NCI-H748 (cell line): ENCODE measurements around the gene ARHGAP21.
"Not testable (repeated sequence)": the region's sequence is repeated elsewhere in the genome, so short reads cannot be mapped to it uniquely, and the experiment has no call there.

Source experiments
- DNase-seq: peaks from one replicate; lab custom pipeline; 2025; ENCODE audit not compliant: unreplicated experiment; lab: John Stamatoyannopoulos, UW

The ARHGAP21 gene

DNA sequence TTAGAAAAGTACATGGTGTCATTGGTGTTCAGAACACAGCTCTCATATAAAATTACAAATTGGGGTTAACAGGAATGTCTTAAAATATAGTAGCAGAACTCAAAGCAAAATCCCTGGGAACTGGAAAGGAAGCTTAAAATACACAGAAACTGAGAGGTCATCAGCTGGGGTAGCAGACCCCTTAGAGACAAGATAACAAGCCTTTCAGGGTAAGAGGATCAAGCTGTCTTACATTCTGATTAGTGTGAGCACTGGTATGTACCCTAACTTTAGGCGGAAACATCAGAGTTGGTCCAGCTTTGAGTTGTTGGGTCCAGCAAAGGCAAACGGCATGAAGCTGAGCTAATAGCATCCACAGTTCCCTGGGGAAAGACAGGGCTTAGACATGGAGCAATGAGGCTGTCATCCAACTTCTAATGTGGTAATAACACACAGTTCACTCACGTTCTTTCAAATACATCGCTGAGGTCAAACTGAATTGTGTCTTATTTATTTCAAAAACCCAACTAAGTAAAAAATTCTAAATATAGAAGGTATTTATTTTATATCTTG is 32.6 kb downstream of the ARHGAP21 start:
- DNase-seq = no peak

GRCh38 chr10:24685958-24686540 is 37.6 kb downstream of the ARHGAP21 start:
- no peak for DNase-seq

GRCh38 chr10:24683554-24683953 is 40.1 kb downstream of the ARHGAP21 start:
- DNase-seq = no peak

GRCh38 chr10:24681572-24682088 is 42.1 kb downstream of the ARHGAP21 start:
- no peak for DNase-seq

DNA sequence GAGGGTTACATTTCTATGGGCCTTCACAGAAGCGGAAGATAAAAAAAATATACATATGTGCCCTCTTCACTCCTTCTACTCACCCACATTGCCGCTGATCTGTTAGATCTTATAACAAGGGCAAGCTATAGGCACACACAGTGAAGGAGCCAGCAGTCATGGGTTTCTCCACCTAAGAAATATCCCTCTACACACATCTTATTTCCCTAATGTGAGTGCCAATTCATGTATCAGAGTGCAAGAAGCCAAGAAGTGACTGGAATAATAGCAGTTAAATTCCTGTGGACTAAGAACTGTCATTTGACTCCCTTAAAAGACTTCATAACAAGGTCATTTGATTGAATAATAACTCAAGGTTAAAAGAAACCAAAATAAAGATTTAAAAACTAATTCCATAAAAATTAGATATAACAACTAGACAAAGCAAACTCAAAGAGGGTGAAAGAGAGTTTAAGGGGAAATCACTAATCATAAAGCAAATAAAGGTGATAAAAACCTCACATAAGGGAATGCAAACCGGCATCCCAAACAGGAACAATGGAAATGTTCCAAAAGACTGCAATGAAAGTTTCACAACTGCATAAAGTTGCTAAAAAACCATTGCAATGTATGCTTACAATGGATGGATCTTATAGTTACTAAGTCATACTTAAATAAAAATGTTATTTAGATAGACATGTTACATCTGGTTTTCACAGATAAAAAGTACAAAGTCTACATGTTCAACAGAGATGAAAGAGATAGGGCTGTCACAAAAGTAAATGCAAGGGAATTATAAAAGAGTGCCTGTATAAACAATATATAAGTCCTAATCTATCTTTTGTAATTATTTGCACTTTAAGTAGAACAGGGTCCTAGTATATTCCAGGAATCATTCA is 42.8 kb downstream of the ARHGAP21 start:
- DNase-seq = no peak

DNA sequence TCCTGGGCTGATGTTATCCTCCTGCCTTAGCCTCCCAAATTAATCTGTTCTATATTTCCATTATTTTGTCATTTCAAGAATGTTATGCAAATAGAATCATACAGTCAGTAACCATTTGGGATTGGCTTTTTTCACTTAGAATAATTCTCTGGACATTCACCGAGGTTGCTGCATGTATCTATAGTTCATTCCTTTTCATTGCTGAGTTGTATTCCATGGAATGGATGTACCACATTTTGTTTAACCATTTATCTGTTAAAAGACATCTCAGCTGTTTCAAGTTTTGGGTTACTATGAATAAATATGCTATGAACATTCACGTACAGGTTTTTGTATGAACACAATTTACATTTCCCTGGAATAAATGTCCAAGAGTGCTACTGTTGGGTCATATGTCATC is 44.9 kb downstream of the ARHGAP21 start:
- DNase-seq = no peak

DNA sequence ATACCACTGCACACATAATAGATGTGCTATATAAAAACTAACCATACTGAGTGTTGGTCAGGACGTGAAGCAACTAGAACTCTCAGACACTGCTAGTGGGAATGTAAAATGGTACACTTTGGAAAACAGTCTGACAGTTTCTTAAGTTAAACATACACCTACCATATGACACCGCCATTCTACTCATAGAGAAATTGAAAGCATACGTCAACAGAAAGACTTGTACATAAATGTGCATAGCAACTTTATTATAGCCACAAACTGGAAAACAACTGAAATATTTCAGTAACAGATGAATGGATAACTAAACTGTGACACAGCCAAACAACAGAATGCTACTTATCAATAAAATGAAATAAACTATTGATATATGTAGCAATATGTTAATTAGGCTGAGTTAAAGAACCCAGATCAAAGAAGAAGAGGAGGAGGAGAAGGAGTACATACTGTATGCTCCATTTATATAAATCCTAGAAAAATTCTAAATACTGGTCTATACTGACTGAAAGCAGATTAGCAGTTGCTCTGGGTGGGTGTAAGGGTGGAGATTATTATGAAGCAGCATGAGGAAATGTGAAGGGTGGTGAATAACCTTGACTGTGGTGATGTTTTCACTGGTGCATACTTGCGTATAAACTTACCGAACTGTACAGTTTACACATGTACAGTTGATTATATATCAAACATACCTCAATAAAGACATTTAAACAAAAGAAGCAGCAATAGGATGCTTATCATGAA is 48.6 kb downstream of the ARHGAP21 start:
- no peak for DNase-seq

GRCh38 chr10:24670964-24671670 is 52.6 kb downstream of the ARHGAP21 start:
- DNase-seq = no peak

GRCh38 chr10:24669285-24669852 is 54.3 kb downstream of the ARHGAP21 start:
- DNase-seq = peak; percentile 7

DNA sequence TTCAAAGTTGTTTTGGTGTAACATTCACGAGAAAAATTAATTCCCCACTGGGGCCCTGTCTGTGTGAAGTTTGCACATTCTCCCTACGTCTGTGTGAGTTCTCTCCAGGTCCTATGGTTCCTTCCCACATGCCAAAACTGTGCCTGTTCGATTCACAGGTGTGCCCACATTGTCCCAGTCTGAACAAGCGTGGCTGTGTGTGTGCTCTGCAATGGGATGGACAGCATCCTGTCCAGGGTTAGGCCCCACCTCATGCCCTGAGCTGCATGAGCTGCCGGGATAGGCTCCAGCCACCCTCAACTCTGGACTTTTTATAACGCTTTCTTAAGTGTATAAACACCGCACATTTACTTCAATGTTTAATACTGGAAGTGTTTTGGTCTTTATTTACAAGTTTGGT is 55.4 kb downstream of the ARHGAP21 start:
- no peak for DNase-seq

- no peak for DNase-seq
Observed at GRCh38 chr10:24664991-24665390, 58.7 kb downstream of the ARHGAP21 start.

DNA sequence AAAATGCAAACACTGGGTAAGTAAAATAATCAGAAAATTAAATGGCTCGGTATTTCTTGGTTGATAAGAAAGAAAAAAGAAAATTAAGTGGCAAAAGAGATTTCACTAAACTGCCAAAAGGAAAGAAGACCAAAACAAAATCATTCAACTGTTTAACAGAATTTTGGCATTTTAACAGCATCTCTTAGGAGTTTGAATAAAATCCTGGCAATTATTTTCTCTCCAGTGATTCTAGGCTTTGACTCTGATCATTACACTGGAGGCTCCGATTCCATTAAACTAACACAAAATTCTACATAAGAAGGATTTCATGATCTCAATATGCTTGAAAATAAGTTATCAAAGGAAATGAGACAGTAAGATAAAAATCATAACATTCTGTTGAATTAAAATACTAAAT is 62.3 kb downstream of the ARHGAP21 start:
- DNase-seq = no peak

- DNase-seq = not testable (repeated sequence)
Observed at GRCh38 chr10:24658319-24658718, 65.4 kb downstream of the ARHGAP21 start.

DNA sequence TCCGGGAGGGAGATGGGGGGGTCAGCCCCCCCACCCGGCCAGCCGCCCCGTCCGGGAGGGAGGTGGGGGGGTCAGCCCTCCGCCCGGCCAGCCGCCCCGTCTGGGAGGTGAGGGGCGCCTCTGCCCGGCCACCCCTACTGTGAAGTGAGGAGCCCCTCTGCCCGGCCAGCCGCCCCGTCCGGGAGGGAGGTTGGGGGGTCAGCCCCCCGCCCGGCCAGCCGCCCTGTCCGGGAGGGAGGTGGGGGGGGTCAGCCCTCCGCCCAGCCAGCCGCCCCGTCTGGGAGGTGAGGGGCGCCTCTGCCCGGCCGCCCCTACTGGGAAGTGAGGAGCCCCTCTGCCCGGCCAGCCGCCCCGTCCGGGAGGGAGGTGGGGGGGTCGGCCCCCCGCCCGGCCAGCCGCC is 67.4 kb downstream of the ARHGAP21 start:
- DNase-seq = not testable (repeated sequence)

DNA sequence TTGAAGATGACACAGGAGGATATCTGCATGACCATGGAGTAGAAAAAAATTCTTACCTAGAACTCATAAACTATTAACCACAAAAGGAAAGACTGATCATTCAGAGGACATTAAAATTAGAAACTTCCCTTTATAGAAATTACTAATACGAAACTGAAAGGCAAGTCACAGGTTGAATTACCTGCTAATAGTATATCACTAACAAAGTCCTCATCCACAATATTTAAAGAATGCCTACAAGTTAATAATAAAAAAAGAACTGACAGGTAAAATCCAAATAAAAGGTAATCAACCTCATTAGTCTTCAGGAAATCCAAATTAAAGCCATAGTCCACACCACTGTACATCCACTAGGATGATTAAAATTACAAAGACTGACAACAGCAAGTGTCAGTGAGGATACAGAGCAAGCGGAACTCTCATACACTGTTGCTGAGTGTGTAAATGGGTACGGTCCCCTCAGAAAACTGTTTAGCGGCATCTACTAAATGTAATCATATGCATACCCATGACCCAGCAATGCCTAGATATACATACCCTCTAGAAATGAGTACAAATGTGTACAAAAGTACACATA is 71.2 kb downstream of the ARHGAP21 start:
- DNase-seq = no peak

- DNase-seq = no peak
Observed at GRCh38 chr10:24651923-24652322, 71.8 kb downstream of the ARHGAP21 start.

GRCh38 chr10:24650669-24651391 is 72.9 kb downstream of the ARHGAP21 start:
- DNase-seq = no peak

GRCh38 chr10:24645784-24646183 is 77.9 kb downstream of the ARHGAP21 start:
- no peak for DNase-seq

GRCh38 chr10:24645022-24645421 is 78.7 kb downstream of the ARHGAP21 start:
- DNase-seq = no peak
